GM12801 (cell line): ENCODE data around the gene SLIT3.

ENCODE experiments used
- TF ChIP-seq, protein P1 (sequence below): IDR thresholded peaks from one replicate; pipeline ENCODE4 v1.5.1; 2011; ENCODE audit warnings: control low read depth; ENCODE audit not compliant: insufficient read length; ENCODE audit errors: extremely low read depth

SLIT3 gene

DNA sequence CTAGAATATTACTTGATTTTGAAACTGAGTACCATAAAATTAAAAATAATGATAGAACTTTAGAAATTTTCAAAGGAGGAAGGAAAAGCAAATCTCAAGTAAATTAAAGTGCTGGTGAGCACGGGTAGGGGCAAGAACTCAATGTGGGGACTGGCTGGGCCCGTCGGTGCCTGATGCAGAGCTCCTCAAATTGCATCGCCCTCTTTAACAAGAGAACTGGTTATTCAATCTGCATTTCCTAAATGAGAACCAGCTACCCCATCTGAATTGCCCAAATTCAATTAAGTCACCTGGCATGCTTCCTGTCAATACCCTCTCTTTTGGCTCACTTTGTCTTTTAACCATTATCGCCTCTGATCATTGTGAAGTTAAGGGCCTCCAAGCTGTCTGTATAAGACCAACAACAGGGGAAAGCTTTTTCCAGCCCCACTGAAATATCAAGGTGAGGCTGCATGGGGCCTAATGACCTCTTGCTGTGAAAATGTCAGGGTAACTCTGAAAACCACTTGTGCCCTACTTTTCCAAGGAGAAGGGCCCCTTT is 316.7 kb downstream of the SLIT3 start:
- TF ChIP-seq, protein P1, sequence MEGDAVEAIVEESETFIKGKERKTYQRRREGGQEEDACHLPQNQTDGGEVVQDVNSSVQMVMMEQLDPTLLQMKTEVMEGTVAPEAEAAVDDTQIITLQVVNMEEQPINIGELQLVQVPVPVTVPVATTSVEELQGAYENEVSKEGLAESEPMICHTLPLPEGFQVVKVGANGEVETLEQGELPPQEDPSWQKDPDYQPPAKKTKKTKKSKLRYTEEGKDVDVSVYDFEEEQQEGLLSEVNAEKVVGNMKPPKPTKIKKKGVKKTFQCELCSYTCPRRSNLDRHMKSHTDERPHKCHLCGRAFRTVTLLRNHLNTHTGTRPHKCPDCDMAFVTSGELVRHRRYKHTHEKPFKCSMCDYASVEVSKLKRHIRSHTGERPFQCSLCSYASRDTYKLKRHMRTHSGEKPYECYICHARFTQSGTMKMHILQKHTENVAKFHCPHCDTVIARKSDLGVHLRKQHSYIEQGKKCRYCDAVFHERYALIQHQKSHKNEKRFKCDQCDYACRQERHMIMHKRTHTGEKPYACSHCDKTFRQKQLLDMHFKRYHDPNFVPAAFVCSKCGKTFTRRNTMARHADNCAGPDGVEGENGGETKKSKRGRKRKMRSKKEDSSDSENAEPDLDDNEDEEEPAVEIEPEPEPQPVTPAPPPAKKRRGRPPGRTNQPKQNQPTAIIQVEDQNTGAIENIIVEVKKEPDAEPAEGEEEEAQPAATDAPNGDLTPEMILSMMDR, result no peak

DNA sequence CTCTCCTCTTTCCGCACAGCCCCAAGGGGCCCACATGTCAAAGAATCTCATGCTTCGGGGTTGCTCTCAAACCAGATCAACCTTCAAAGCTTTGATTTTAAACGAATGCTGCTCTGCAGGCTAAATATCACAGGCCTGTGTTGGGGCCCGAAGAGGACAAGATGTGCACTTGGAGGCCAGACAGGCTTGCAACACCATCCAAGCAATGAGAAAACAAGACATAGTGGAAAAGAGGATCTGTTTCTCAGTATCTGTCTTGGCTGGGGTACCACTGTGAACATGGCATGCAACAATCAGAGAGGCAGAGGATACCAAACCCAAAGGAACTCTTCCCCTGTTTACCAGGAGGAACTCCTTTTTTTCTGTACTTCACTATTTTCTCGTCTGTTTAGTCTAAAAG is 321.8 kb downstream of the SLIT3 start:
- TF ChIP-seq, protein P1, result no peak

DNA sequence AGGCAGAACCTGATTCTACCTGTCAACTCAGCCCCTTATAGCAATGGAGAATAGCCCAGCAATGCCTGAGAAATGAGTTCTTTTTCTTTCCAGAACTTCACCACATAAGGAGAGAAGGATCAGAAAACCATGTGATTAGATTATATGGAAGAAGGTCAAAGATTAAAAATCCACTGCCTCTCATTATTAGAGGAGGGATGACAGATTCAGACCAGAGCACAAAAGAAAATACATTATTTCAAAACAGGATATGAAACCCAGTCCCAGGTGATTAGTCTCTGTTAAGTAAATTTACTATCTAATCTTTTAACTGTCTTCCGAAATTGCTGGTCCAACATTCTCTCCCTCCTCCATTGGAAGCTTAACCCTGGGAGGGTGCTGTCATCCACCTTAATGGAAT is 322.4 kb downstream of the SLIT3 start:
- TF ChIP-seq, protein P1, result no peak

DNA sequence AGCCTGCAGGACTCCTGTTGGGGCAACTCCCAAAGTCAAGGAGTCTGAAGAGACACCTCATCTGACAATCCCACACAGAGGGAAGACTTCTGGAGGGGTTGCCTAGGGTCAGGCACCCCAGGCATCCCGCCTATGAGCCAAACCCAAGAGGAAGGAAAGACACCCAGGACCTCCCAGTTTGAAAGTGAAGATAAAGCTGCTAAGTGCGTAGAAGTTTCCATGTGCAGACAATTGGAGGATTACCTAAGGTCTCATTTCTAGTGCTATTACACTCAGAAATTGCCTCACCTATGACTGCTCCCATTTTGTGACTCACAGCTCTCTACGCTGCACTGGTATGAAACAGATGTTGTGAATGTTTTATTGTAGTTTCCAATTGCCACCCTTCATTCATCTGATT is 322.9 kb downstream of the SLIT3 start:
- TF ChIP-seq, protein P1, result no peak

DNA sequence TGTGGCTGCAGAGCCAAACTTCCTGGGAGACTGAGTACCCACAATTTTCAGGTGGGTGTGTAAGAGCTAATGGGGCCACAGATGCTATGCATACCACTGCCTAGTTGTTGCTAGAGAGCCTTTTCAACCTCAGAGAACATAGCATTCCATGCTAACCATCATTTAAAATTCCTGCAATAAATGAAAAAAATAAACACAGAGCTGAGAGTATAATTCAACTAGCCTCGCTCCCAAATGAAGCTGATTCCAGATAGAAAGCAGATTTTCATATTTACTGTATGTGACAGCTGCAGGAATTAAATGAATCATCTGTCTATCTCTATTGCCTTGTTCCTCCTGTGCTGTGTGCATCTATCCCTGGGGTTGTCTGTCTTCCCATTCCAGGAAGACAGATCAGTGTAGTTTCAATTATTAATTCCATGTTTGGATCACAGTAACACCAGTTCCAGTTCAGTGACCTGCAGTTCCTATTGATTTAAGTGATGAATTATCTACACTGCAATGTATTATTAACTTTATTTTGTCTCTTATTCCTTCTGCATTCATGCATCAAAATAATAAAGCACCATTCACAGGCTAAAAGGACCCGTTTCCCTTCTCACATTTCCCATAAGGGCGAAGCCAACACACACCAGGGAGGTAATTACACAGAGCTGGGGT is 324.5 kb downstream of the SLIT3 start:
- TF ChIP-seq, protein P1, result no peak

DNA sequence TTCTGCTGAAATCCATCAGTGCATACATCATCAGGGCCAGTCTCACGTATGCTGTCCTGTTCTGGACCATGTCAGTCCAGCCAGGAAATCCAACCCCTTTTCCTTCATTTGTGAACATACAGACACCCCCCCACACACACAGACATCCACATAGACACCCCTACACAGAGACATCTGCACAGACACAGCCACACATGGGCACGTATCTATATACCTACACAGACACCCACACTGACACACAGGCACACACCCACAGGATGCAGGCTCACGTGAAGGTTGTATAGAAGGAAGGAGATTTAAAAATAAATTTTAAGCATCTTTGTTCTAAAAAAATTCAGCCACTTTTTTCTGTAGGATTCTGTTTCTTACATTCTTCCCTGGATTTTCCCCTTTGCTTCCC is 325.6 kb downstream of the SLIT3 start:
- TF ChIP-seq, protein P1, result no peak

DNA sequence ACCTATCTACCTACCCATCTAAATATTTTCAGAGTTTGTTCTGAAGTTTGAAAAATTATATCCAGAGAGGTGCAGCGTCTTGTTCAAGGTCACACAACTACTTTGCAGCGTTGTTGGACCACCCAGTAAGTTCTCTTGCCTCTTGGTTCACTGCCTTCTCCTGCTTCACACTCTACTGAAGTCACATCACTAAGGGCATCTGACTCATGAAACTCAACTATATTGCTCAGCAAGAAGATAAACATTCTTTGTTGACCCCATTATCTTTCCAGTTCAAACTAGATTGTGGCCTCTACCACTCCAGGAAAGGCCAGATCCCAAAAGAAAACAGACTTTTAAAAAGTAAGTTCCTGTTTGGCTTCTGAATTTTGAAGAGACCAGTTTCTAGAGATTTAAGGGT is 326.9 kb downstream of the SLIT3 start:
- TF ChIP-seq, protein P1, result no peak
